Measurements from ENCODE around the gene SYNE1. TPM values are rescaled to one million over a fixed set of nuclear protein-coding genes. Genes with fewer than 3 reads are reported as not detected.
A peak's percentile ranks its signal among the peaks of the same experiment; 100 is the strongest.

Gene SYNE1
- total and polyA plus RNA-seq, 7 donors: 7.2 to 203 (median 86.4) TPM

DNA sequence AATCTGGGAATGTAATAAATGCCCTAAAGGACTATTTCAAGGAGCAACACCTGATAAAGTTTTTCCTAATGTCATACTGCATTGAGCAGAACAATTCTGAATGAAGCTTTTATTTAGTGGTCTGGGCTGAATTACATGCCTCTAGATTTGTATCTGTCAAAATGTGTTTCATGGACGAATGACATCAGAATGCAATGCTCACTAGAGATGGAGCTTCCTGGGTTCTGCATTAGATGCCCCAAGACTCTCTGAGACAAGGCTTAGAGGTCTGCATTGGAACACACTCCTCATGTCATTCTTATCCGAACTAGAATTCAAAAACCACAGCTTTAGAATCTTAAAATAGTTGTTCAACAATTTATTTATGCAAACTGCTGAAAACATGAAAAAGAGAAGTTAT lies 62.0 kb downstream of the SYNE1 start:
- H3K4me1 ChIP-seq: peaks cover 0 to 6% (median 0%) of the 10 kb centered on the region in 4 donors
- no peak overlapping the region for H3K27ac ChIP-seq
- H3K9me3 ChIP-seq: no peaks in the 10 kb centered on the region
- H3K36me3 ChIP-seq: no peaks in the 10 kb centered on the region
- intact Hi-C loops (cut with DNase I): no loop called here
- TF ChIP-seq, protein P1, sequence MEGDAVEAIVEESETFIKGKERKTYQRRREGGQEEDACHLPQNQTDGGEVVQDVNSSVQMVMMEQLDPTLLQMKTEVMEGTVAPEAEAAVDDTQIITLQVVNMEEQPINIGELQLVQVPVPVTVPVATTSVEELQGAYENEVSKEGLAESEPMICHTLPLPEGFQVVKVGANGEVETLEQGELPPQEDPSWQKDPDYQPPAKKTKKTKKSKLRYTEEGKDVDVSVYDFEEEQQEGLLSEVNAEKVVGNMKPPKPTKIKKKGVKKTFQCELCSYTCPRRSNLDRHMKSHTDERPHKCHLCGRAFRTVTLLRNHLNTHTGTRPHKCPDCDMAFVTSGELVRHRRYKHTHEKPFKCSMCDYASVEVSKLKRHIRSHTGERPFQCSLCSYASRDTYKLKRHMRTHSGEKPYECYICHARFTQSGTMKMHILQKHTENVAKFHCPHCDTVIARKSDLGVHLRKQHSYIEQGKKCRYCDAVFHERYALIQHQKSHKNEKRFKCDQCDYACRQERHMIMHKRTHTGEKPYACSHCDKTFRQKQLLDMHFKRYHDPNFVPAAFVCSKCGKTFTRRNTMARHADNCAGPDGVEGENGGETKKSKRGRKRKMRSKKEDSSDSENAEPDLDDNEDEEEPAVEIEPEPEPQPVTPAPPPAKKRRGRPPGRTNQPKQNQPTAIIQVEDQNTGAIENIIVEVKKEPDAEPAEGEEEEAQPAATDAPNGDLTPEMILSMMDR (IDR thresholded peaks at IDR 0.05): no peak
- TF ChIP-seq EP300 (IDR thresholded peaks at IDR 0.05) (no peak), POLR2A (IDR thresholded peaks at IDR 0.05) (no peak), POLR2AphosphoS5 (IDR thresholded peaks at IDR 0.05) (no peak)
- no peaks in the 10 kb centered on the region for H3K27me3 ChIP-seq
- no peak for DNase-seq
- 48 to 68% methylated on average over 2 of the region's 2 CpGs for WGBS, 2 donors
- no peak overlapping the region for H3K4me3 ChIP-seq

DNA sequence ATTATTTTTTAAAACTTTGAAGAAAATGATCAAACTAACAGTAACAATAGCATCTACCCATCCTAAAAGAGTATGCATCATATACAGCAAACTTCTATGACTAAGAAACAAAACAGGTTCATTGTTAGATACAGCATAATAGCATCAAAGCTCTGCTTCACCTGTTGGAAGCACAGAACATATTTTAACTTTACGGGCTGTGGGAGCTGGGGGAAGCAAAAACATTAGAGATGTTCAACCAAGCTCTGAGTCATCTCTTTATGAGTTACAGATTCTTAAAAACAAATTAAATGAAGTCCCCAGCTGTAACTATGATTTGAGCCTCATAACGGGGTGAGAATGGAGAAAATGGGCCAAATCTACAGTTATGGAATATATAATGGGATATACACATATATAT lies 63.4 kb downstream of the SYNE1 start:
- WGBS, 2 donors: 60 to 73% methylated on average over 2 of the region's 2 CpGs
- no peaks in the 10 kb centered on the region for H3K36me3 ChIP-seq
- no peaks in the 10 kb centered on the region for H3K27me3 ChIP-seq
- intact Hi-C loops (cut with DNase I): no loop called here
- TF ChIP-seq EP300 (IDR thresholded peaks at IDR 0.05) (no peak), POLR2AphosphoS5 (IDR thresholded peaks at IDR 0.05) (no peak), POLR2A (IDR thresholded peaks at IDR 0.05) (no peak)
- TF ChIP-seq, protein P1 (IDR thresholded peaks at IDR 0.05): no peak
- H3K4me1 ChIP-seq: peaks cover 0 to 6% (median 0%) of the 10 kb centered on the region in 4 donors
- no peaks in the 10 kb centered on the region for H3K9me3 ChIP-seq
- H3K27ac ChIP-seq: no peak overlapping the region
- no peak for DNase-seq
- no peak overlapping the region for H3K4me3 ChIP-seq

DNA sequence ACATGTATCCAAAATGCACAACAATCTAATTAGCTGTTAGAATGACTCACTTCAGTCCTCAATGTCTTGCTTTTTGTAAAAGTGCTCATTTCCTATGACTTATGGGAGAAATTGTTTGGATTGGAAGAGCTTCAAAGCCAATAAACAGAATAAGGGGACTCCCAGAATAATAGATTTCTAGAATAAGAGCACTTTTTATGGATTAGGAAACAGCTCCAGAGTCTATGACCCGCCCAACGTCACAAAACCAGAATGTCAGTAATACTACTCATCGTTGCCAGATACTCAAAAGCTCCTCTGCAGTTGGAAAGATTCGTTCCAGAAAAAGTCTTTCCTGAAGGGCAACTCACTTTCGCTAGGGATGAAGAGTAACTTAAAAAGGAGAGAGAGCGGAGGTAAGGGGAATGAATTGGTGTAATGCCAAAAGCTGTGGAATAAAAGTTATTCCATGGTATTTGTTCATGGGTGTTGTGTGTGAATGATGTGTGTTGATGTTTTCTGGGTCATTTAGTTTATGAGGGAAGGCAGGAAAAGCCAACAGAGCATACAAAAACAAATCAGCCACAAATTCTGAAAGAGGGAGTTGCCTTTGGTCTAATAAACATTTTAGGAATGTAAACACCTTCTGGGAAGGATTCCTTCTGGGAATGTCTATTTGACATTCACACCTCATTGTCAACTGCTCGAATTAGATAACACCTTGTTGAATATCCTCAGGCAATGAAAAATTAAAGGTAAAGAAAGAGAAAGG lies 64.6 kb downstream of the SYNE1 start:
- no peaks in the 10 kb centered on the region for H3K27me3 ChIP-seq
- peaks cover 0 to 6% (median 0%) of the 10 kb centered on the region in 4 donors for H3K4me1 ChIP-seq
- TF ChIP-seq, protein P1 (IDR thresholded peaks at IDR 0.05): no peak
- TF ChIP-seq EP300 (IDR thresholded peaks at IDR 0.05) (no peak), POLR2AphosphoS5 (IDR thresholded peaks at IDR 0.05) (no peak), POLR2A (IDR thresholded peaks at IDR 0.05) (no peak)
- intact Hi-C loops (cut with DNase I): no loop called here
- no peaks in the 10 kb centered on the region for H3K9me3 ChIP-seq
- peak overlapping the region in 1 of 4 donors; percentile 28 for H3K27ac ChIP-seq
- H3K36me3 ChIP-seq: no peaks in the 10 kb centered on the region
- no peak overlapping the region for H3K4me3 ChIP-seq
- DNase-seq: no peak
- 24 to 52% methylated on average over 7 of the region's 7 CpGs for WGBS, 2 donors

DNA sequence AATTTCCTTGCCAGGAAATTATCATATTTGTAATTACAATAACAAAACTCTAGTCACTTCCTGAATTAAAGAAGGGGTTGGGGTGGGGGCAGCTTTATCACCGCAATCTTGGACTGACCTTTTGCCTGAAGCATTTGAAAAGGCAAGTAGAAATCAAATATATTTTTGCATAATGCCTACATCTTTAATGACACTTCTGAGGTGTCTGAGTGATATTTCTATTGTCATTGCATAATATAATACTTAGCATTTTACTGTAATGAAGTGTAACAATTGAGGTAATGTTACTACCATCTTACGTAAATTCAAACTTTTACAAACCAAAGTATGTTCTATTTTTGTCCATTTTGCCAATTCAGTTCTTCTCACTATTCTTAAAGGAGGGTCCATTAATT lies 65.2 kb downstream of the SYNE1 start:
- WGBS, 2 donors: 71 to 76% methylated on average over 2 of the region's 2 CpGs
- H3K36me3 ChIP-seq: no peaks in the 10 kb centered on the region
- H3K4me1 ChIP-seq: peaks cover 0 to 6% (median 0%) of the 10 kb centered on the region in 4 donors
- no peaks in the 10 kb centered on the region for H3K9me3 ChIP-seq
- H3K27me3 ChIP-seq: no peaks in the 10 kb centered on the region
- H3K4me3 ChIP-seq: no peak overlapping the region
- TF ChIP-seq EP300 (IDR thresholded peaks at IDR 0.05) (no peak), POLR2A (IDR thresholded peaks at IDR 0.05) (no peak), POLR2AphosphoS5 (IDR thresholded peaks at IDR 0.05) (no peak)
- TF ChIP-seq, protein P1 (IDR thresholded peaks at IDR 0.05): no peak
- intact Hi-C loops (cut with DNase I): no loop called here
- DNase-seq: no peak
- peak overlapping the region in 1 of 4 donors; percentile 28 for H3K27ac ChIP-seq

Measured in sigmoid colon (tissue), 7 donors.